Fibroblast of lung (primary cell): Measurements from ENCODE around the gene C17orf67. TPM values are rescaled to one million over a fixed set of nuclear protein-coding genes. Genes with fewer than 3 reads are reported as not detected.

Experiments used
- DNase-seq, 2 donors: peaks; one replicate each; pipeline versions ENCODE4 v3.0.0 to v3.0.0-alpha.2; 2010; ENCODE audit warnings: low read depth in 2 of 2
- H2AFZ ChIP-seq: 2 replicates; pipeline ENCODE4 v1.5.1; 2012; ENCODE audit warnings: low read length, control low read depth, inconsistent platforms
- H3K27ac ChIP-seq: 2 replicates; pipeline ENCODE4 v1.5.1; 2011; ENCODE audit warnings: low read length, control low read depth; ENCODE audit not compliant: insufficient read depth
- H3K27me3 ChIP-seq: 2 replicates; pipeline ENCODE4 v1.5.1; 2011; ENCODE audit warnings: mild to moderate bottlenecking, low read length; ENCODE audit not compliant: control insufficient read depth, insufficient read depth
- H3K36me3 ChIP-seq: 2 replicates; pipeline ENCODE4 v1.5.1; 2011; ENCODE audit warnings: low read length; ENCODE audit not compliant: control insufficient read depth, insufficient read depth
- H3K4me1 ChIP-seq: 2 replicates; pipeline ENCODE4 v1.5.1; 2011; ENCODE audit warnings: low read length; ENCODE audit not compliant: control insufficient read depth, insufficient read depth; ENCODE audit errors: extremely low read depth
- H3K4me2 ChIP-seq: 2 replicates; pipeline ENCODE4 v1.5.1; 2011; ENCODE audit warnings: low read length, control low read depth; ENCODE audit not compliant: insufficient read depth; ENCODE audit errors: extremely low read depth
- H3K4me3 ChIP-seq, 4 experiments: fragments of 200-600 bp in 1 of 4; sonication (generic) in 1 of 4; replicated peaks in 1 of 4; 2 replicates each; pipeline ENCODE4 v1.5.1; 2011 to 2016; ENCODE audit warnings: low read length in 4 of 4, low read depth in 3 of 4, mild to moderate bottlenecking in 3 of 4, control low read depth in 2 of 4, inconsistent platforms in 1 of 4, mixed read lengths in 1 of 4; ENCODE audit not compliant: insufficient read depth in 1 of 4; ENCODE audit errors: control extremely low read depth in 1 of 4
- H3K79me2 ChIP-seq: 2 replicates; pipeline ENCODE4 v1.5.1; 2012; ENCODE audit warnings: mild to moderate bottlenecking, low read length, inconsistent platforms; ENCODE audit not compliant: control insufficient read depth, insufficient read depth
- H3K9ac ChIP-seq: 2 replicates; pipeline ENCODE4 v1.5.1; 2011; ENCODE audit warnings: mild to moderate bottlenecking, low read length, control low read depth; ENCODE audit not compliant: insufficient read depth
- H3K9me3 ChIP-seq: 2 replicates; pipeline ENCODE4 v1.5.1; 2012; ENCODE audit warnings: low read depth, low read length; ENCODE audit not compliant: control insufficient read depth, insufficient read depth
- H4K20me1 ChIP-seq: 2 replicates; pipeline ENCODE4 v1.5.1; 2011; ENCODE audit warnings: low read length; ENCODE audit not compliant: control insufficient read depth, insufficient read depth; ENCODE audit errors: extremely low read depth
- CTCF ChIP-seq, 2 donors: IDR thresholded peaks in 1 of 2; conservative IDR thresholded peaks in 1 of 2; 1 replicate in 1 of 2; 2 replicates in 1 of 2; pipeline ENCODE4 v1.5.1; 2011 to 2012; ENCODE audit warnings: low read length in 2 of 2, control low read depth in 1 of 2, inconsistent platforms in 1 of 2, low read depth in 1 of 2, mild to moderate bottlenecking in 1 of 2
- EZH2 ChIP-seq: IDR thresholded peaks from 2 replicates; pipeline ENCODE4 v1.5.1; 2012; ENCODE audit warnings: low read length, control low read depth, mild to moderate bottlenecking; ENCODE audit errors: missing control alignments
- polyA plus RNA-seq, 2 donors: library from polyadenylated mRNA; depleted of rRNA in 1 of 2; stranded (reverse) in 1 of 2; unstranded in 1 of 2; fragments of >200 nt; gene quantifications; 2 replicates each; pipeline ENCODE4 v1.2.1, GENCODE V29; 2011 to 2012; ENCODE audit warnings: missing spikeins in 1 of 2
- total RNA-seq: library from RNA; depleted of rRNA; stranded (reverse); fragments of >200 nt; gene quantifications from 2 replicates; pipeline ENCODE4 v1.2.1, GENCODE V29; 2014

The C17orf67 gene
- total and polyA plus RNA-seq, 2 donors (not counting 1 experiment from before 2014, with no cell fraction given): 0.45 to 1.7 TPM

- Histone ChIP-seq H3K79me2 (no peaks in the 10 kb centered on the region), H4K20me1 (no peaks in the 10 kb centered on the region), H3K36me3 (no peaks in the 10 kb centered on the region), H3K4me2 (no peak overlapping the region), H3K9me3 (no peaks in the 10 kb centered on the region), H3K4me3 (no peak overlapping the region), H2AFZ (no peak overlapping the region), H3K27me3 (no peaks in the 10 kb centered on the region), H3K9ac (no peak overlapping the region), H3K27ac (no peak overlapping the region), H3K4me1 (no peaks in the 10 kb centered on the region)
- TF ChIP-seq EZH2: no peak
- TF ChIP-seq CTCF (conservative IDR thresholded peaks at IDR 0.05 in 1 of 2, IDR thresholded peaks at IDR 0.05 in 1 of 2; ENCODE audit: low read depth in 1 of 2, low read length in 2 of 2): no peak
- no peak for DNase-seq
Observed at GRCh38 chr17:56796536-56796935, 37.2 kb downstream of the C17orf67 start.

DNA sequence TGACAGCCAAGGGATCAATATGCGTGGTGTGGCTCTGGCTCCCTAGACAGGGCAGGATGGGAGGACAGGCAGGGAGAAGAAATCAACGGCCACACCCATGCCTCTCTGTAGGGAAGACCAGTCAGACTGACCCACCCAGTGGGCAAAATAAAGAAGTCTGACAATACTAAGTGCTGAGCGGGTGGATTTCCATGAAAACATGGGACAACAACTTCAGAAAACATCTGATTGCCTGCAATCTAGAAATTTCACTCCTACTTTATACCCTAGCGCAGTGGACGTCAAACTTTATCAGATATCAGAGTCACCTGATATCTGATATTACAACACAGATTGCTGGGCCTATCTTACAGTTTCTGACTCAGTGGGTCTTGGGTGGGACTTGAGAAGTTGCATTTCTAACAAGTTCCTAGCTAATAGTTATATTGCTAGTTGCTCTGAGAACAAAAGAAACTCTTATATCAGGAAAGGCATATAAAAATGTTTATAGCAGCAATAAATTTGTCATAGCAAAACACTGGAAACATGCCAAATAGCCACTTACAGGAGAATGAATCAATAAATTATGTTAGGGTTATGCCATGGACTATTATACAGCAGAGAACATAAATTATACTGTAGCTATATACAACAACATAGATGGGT lies 38.4 kb downstream of the C17orf67 start:
- Histone ChIP-seq H3K9me3 (no peaks in the 10 kb centered on the region), H3K4me1 (no peaks in the 10 kb centered on the region), H3K4me3 (no peak overlapping the region), H3K9ac (no peak overlapping the region), H2AFZ (no peak overlapping the region), H3K27me3 (no peaks in the 10 kb centered on the region), H3K27ac (no peak overlapping the region), H3K79me2 (no peaks in the 10 kb centered on the region), H4K20me1 (no peaks in the 10 kb centered on the region), H3K4me2 (no peak overlapping the region), H3K36me3 (no peaks in the 10 kb centered on the region)
- no peak for DNase-seq
- TF ChIP-seq CTCF (conservative IDR thresholded peaks at IDR 0.05 in 1 of 2, IDR thresholded peaks at IDR 0.05 in 1 of 2; ENCODE audit: low read depth in 1 of 2, low read length in 2 of 2): no peak
- no peak for TF ChIP-seq EZH2

- no peak overlapping the region for H3K9ac ChIP-seq
- no peaks in the 10 kb centered on the region for H3K79me2 ChIP-seq
- no peaks in the 10 kb centered on the region for H3K4me1 ChIP-seq
- no peak overlapping the region for H3K4me2 ChIP-seq
- H3K9me3 ChIP-seq: no peaks in the 10 kb centered on the region
- no peak for DNase-seq
- H4K20me1 ChIP-seq: no peaks in the 10 kb centered on the region
- no peak overlapping the region for H3K27ac ChIP-seq
- no peak overlapping the region for H3K4me3 ChIP-seq
- no peaks in the 10 kb centered on the region for H3K27me3 ChIP-seq
- no peaks in the 10 kb centered on the region for H3K36me3 ChIP-seq
- H2AFZ ChIP-seq: no peak overlapping the region
- TF ChIP-seq CTCF (conservative IDR thresholded peaks at IDR 0.05 in 1 of 2, IDR thresholded peaks at IDR 0.05 in 1 of 2; ENCODE audit: low read depth in 1 of 2, low read length in 2 of 2) (no peak), EZH2 (no peak)
Observed at GRCh38 chr17:56793957-56794356, 39.8 kb downstream of the C17orf67 start.
